K562 treated with DMSO at 1 percent for 24 hours (cell line): ENCODE measurements around the gene SUOX. TPM values are rescaled to one million over a fixed set of nuclear protein-coding genes. Genes with fewer than 3 reads are reported as not detected.

Experiments used
- total RNA-seq: library from RNA; unstranded; fragments of 300-600 nt; gene quantifications from 2 replicates; pipeline ENCODE4 v1.2.3, GENCODE V29; 2022; ENCODE audit warnings: low read depth; ENCODE audit not compliant: insufficient read depth

Gene SUOX
- 41.6 and 44.3 TPM in 2 replicates for total RNA-seq

GRCh38 chr12:55996715-55997534 lies at the start of gene SUOX:
SUOX (plus strand) TSS chr12:55997276; CDS start chr12:56002222, 4,946 bp downstream.

DNA sequence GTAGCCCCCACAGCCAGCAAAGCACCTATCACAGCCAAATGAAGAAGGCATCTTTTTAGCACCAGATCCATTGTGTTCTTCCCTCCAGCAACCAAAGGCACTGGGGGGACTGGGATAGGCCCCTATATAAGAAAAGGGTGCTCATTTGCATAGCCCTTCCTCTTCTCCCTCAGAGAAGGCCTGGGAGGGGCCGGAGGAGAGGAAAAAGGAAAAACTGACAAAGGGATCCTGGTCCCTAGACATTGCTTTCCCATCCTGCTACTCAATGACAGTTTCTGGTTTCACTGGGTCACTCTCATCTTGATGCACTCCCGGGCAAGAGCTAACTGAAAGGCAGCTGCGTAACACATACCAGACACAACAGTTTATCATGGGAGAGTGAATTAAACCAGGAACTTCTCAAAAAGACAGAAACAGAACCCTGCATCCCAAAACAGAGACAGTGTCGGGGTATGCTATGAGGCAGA lies 31.1 kb upstream of the SUOX start, which contains the start of gene PMEL:
Gene PMEL (minus strand): TSS at position 102 of the 467 bp plus-strand sequence. CDS start 31 bp downstream, at position 71.

GRCh38 chr12:55966408-55967281 lies 30.4 kb upstream of the SUOX start, which contains the start of gene CDK2:
CDK2 (plus strand) TSS chr12:55966830; CDS start chr12:55967009, 179 bp downstream.

DNA sequence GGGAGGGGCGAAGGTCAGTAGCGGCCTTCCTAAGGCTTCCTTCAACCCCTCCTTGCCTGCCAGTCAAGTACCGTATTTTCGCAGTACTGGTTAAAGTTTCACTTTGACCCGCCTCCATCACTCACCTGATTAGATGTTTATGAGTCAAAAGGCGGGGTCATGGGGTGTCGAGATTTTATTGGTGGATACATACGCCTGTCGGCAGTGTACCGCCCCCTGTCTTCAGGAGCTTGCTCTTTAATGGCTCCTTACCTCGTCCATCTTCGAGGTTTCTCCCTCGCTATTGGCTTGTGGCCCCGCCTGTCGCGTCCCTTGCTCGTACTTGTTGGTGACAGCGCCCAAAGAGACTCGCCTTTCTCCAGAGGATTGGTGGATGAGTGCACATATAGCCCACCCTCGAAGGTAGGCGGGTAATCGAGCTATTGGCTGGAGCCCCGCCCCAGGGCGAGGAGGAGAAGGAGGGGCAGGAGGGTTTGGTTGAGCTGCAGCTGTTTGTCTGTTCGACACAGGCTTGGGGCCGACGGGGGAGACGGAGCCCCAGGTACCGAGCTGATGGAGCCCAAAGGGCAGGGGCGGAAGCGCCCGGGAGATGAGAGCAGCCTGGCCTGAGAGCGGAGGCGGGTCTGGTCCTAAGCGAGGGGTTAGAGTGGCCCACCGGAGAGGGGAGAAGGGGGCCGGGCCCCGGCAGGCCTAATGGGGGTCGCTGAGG lies 23.3 kb upstream of the SUOX start, which contains the start of gene RAB5B:
Gene RAB5B (plus strand): TSS at position 480 of the 709 bp plus-strand sequence. CDS start 12,883 bp downstream, outside the sequence.

DNA sequence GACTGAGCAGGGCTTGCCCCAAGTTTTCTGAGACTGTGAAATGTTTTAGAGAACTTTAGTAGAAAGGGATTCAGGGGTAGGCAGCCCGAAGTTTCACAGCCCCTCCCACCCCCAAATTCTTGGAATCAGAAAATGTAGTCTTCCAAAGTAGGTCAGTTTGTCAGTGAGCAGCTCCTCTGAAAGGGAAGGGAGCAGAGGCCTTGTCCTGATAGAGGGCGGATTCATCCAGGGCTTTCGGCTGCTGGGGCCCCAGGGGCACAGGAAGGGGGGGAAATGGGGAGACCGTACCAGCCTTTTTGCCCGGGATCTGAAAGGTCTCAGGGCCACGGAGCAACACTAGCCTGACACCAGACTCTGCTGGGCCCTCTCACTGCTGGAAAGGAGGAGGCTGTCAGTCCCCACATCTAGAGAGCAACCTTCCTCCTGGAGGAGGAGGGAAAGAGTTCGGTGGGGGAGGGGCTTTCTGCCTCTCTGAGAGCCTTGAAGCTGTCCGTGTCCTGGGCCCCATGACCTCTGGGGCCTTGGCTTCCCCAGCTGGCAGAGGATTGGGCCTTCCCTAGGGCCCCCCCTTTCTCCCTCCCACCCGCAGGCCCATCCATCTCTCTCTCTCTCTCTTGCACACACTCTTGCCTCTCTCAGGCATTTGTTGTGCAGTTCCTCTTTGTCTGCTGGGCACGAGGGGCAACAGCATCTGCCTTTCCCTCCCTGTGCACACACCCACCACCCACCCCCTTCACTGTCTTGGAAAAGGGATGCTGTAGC lies 23.5 kb downstream of the SUOX start, which contains the start of gene IKZF4:
Gene IKZF4 (plus strand): TSS at position 621 of the 762 bp plus-strand sequence. CDS start 451 bp downstream, outside the sequence.

GRCh38 chr12:56041552-56042429 lies 44.7 kb downstream of the SUOX start, which contains the start of gene RPS26:
RPS26 (plus strand) TSS chr12:56041918; CDS start chr12:56042167, 249 bp downstream.

Other genes with a start within 250 kb of the SUOX start
- gene SARNP, start 179.6 kb upstream of the SUOX start, total RNA-seq, result 69.0 and 84.4 TPM in 2 replicates
- gene ORMDL2, start 179.2 kb upstream of the SUOX start, total RNA-seq, result 29.6 and 36.3 TPM in 2 replicates
- gene DNAJC14, start 167.7 kb upstream of the SUOX start, total RNA-seq, result 22.0 and 22.8 TPM in 2 replicates
- 1.0 and 1.6 TPM in 2 replicates for gene MMP19, start 154.3 kb upstream of the SUOX start, total RNA-seq
- gene PYM1, start 69.4 kb upstream of the SUOX start, total RNA-seq, result 37.1 and 38.3 TPM in 2 replicates
- 12.2 and 12.7 TPM in 2 replicates for gene DGKA, start 66.1 kb upstream of the SUOX start, total RNA-seq
- gene PMEL, start 31.2 kb upstream of the SUOX start, total RNA-seq, result 1.4 and 2.7 TPM in 2 replicates
- 90.4 and 99.9 TPM in 2 replicates for gene CDK2, start 30.4 kb upstream of the SUOX start, total RNA-seq
- gene RAB5B, start 23.2 kb upstream of the SUOX start, total RNA-seq, result 33.4 and 45.9 TPM in 2 replicates
- 26.2 and 31.1 TPM in 2 replicates for gene IKZF4, start 23.8 kb downstream of the SUOX start, total RNA-seq
- gene RPS26, start 44.6 kb downstream of the SUOX start, total RNA-seq, result 352 and 367 TPM in 2 replicates
- 6.3 TPM in 2 replicates for gene ERBB3, start 82.9 kb downstream of the SUOX start, total RNA-seq
- gene PA2G4, start 107.3 kb downstream of the SUOX start, total RNA-seq, result 161 and 163 TPM in 2 replicates
- gene RPL41, start 119.4 kb downstream of the SUOX start, total RNA-seq, result 3,973 and 4,172 TPM in 2 replicates
- 3.5 and 4.6 TPM in 2 replicates for gene ZC3H10, start 121.0 kb downstream of the SUOX start, total RNA-seq
- 146 and 181 TPM in 2 replicates for gene ESYT1, start 131.0 kb downstream of the SUOX start, total RNA-seq
- gene MYL6B, start 155.3 kb downstream of the SUOX start, total RNA-seq, result 42.6 and 50.4 TPM in 2 replicates
- 963 and 965 TPM in 2 replicates for gene MYL6, start 161.1 kb downstream of the SUOX start, total RNA-seq
- 75.9 and 76.4 TPM in 2 replicates for gene SMARCC2, start 192.2 kb downstream of the SUOX start, total RNA-seq
- 50.0 and 51.1 TPM in 2 replicates for gene RNF41, start 224.6 kb downstream of the SUOX start, total RNA-seq
- gene NABP2, start 227.1 kb downstream of the SUOX start, total RNA-seq, result 47.7 and 52.8 TPM in 2 replicates
- not detected in 2 replicates for gene SLC39A5, start 232.8 kb downstream of the SUOX start, total RNA-seq